NB4 (cell line): ENCODE results near the gene ITIH4.

Source experiments
- MAX ChIP-seq: IDR thresholded peaks from 2 replicates; pipeline ENCODE4 v1.6.1; 2011; ENCODE audit warnings: low read depth, low read length
- MYC ChIP-seq: IDR thresholded peaks from 2 replicates; pipeline ENCODE4 v1.6.1; 2011; ENCODE audit warnings: low read depth, low read length
- POLR2A ChIP-seq: IDR thresholded peaks from 2 replicates; pipeline ENCODE4 v1.6.1; 2011; ENCODE audit warnings: mild to moderate bottlenecking; ENCODE audit not compliant: insufficient read length; ENCODE audit errors: extremely low read depth
- TF ChIP-seq, protein P1 (sequence below): IDR thresholded peaks from one replicate; pipeline ENCODE4 v1.5.1; 2012; ENCODE audit warnings: low read depth, low read length

DNA sequence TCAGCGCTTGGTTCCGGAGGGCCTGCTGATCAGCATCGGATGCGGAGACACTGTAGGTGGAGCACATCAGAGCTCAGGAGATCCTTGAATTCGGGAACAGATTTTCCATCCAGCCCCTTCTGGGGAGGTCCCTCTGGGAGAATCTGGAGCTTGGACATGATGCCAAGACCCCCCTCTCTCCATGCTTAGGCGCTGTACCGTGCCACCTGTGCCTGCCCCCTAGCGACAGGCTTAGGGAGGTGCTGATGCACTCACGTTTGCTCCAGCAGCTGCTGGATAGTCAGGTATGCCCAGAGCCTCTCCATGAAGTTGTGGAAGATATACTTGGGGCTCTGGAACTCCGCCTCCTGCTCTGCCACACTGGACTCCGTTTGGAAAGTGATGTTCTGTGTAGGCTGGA lies 9.7 kb downstream of the ITIH4 start:
- TF ChIP-seq, protein P1, sequence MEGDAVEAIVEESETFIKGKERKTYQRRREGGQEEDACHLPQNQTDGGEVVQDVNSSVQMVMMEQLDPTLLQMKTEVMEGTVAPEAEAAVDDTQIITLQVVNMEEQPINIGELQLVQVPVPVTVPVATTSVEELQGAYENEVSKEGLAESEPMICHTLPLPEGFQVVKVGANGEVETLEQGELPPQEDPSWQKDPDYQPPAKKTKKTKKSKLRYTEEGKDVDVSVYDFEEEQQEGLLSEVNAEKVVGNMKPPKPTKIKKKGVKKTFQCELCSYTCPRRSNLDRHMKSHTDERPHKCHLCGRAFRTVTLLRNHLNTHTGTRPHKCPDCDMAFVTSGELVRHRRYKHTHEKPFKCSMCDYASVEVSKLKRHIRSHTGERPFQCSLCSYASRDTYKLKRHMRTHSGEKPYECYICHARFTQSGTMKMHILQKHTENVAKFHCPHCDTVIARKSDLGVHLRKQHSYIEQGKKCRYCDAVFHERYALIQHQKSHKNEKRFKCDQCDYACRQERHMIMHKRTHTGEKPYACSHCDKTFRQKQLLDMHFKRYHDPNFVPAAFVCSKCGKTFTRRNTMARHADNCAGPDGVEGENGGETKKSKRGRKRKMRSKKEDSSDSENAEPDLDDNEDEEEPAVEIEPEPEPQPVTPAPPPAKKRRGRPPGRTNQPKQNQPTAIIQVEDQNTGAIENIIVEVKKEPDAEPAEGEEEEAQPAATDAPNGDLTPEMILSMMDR, result peak; percentile 74
- TF ChIP-seq POLR2A, result no peak
- TF ChIP-seq MYC, result no peak
- TF ChIP-seq MAX, result no peak
